KOPT-K1 (cell line): ENCODE results near the gene NTRK2.

Source experiments
- H3K27ac ChIP-seq: fragments of 200-600 bp; sonication (generic); 2 replicates; pipeline ENCODE4 v1.5.1; 2016; ENCODE audit warnings: antibody characterized with exemption, mild to moderate bottlenecking, low read depth, low read length; ENCODE audit not compliant: poor library complexity, severe bottlenecking
- H3K36me3 ChIP-seq: fragments of 200-600 bp; sonication (generic); 2 replicates; pipeline ENCODE4 v1.5.1; 2017; ENCODE audit warnings: antibody characterized with exemption, mild to moderate bottlenecking, low read length, moderate library complexity; ENCODE audit not compliant: insufficient read depth
- H3K9me3 ChIP-seq: fragments of 200-600 bp; sonication (generic); 2 replicates; pipeline ENCODE4 v1.5.1; 2017; ENCODE audit warnings: antibody characterized with exemption, low read length, mild to moderate bottlenecking; ENCODE audit not compliant: insufficient read depth, poor library complexity, severe bottlenecking

NTRK2 gene

DNA sequence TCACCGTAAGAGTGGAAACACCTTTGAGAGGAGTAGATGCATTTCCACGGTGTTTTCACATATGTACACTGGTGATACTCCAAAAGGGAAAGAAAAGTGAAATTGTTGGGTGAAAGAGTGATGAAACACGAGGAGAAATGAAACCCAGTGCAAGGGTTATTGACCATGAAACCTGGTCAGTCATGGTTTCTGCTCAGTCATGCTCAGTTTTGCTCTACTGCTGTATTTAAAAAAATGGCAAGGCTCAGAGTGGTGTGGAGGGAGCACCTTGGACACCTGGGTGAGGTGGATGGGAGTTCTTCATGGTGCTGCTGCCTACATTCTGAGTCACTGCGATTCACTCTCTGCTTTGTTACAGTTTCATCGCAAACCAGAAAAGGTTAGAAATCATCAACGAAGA lies 32.3 kb downstream of the NTRK2 start:
- Histone ChIP-seq H3K36me3 (no peaks in the 10 kb centered on the region), H3K9me3 (no peaks in the 10 kb centered on the region), H3K27ac (no peak overlapping the region)

DNA sequence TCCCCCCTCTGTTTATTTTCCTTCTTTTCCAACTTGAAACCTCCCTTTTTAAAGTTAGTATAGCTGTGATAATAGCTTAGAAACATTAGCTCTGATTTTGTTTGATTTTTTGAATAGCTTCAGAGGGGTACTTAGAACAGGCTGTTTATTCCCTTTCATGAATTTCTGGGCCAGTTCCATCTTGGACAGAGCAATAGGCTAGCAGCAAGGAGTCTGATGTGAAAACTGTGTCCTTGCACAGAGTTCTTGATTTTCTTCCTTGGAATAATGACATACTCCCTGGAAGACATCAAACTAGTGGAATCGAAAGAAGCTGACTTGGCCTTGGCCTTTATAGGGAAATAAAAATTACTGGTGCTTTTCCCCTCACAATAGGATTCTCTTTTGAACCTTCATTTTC lies 32.9 kb downstream of the NTRK2 start:
- no peak overlapping the region for H3K27ac ChIP-seq
- H3K36me3 ChIP-seq, result no peaks in the 10 kb centered on the region

DNA sequence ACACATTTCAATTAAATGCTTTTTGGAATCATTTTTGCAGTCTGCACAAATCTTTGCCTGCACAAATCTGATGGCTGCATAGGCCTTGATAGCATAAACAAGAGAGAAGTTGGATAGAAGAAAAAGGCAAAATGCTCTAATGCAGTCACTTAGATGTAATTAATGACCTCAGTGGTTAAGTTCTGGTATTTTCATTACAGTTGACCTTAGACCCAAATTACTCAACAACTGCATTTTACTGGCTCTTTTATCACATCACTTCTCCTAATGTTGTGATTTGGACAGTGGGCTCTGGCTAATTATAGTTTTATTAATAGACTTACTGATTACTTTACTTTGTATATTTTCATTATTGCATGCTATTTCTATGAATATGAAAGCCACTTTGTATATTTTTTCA lies 34.3 kb downstream of the NTRK2 start:
- H3K9me3 ChIP-seq, result no peaks in the 10 kb centered on the region
- H3K27ac ChIP-seq, result no peak overlapping the region
- H3K36me3 ChIP-seq, result no peaks in the 10 kb centered on the region

More for the DNA sequence above, 32.9 kb downstream of the NTRK2 start:
- no peaks in the 10 kb centered on the region for H3K9me3 ChIP-seq

DNA sequence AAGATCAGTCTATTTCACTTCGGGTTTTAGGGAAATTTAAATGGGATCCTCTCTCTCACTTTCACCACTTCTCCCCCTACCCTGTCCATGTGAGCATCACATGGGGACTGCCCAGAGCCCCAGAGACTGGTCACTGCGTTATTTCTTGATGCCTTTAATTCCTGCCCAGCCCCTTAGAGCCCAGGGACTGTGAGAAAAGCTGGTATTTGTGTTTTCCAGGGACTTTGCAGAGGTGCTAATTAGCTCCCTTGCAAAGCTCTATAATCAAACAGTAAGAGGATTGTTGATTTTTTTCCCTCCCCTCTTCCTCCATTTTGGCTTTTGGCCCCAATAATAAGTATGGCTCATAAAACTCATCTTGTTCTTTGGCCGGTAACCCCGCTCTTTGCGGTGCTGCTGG lies 35.6 kb downstream of the NTRK2 start:
- Histone ChIP-seq H3K36me3 (no peaks in the 10 kb centered on the region), H3K27ac (no peak overlapping the region), H3K9me3 (no peaks in the 10 kb centered on the region)

DNA sequence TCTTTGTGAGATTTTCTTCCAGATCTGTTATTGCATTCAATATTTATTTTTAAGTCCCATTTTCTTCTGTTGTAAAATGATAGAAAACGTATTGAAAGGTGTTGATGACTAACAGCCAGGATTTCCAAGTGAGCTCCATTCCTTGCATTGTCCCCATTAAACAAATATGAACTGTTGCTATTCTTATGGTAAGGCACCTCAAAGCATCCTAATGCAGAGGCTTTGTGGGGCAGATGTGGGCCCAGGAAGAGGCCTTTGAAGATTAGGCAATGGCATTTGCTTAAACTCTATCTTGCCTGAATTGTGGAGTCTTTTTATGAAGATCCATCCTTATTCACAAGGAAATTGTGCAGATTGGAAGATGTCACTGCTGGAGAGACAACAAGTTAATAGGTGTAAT lies 38.9 kb downstream of the NTRK2 start:
- no peaks in the 10 kb centered on the region for H3K9me3 ChIP-seq
- no peaks in the 10 kb centered on the region for H3K36me3 ChIP-seq
- no peak overlapping the region for H3K27ac ChIP-seq

DNA sequence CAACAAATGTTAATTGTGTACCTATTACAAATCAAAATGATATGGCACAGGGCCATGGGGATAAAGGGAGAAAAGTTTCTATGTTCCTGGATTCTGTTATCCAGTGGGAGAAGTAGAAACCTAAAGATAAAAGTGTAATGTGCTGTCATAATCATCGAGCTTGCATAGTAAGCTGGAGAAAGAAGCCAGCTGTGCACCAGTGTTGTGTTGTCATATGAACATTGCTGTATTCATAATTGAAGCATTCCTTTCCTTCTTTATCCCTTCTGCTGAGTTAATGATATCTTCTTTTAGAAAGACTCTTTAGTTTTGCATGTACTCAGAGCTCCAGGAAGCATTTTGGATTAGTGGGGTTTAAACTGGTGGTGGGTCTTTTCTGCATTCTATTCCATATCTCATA lies 39.5 kb downstream of the NTRK2 start:
- Histone ChIP-seq H3K9me3 (no peaks in the 10 kb centered on the region), H3K27ac (no peak overlapping the region), H3K36me3 (no peaks in the 10 kb centered on the region)

DNA sequence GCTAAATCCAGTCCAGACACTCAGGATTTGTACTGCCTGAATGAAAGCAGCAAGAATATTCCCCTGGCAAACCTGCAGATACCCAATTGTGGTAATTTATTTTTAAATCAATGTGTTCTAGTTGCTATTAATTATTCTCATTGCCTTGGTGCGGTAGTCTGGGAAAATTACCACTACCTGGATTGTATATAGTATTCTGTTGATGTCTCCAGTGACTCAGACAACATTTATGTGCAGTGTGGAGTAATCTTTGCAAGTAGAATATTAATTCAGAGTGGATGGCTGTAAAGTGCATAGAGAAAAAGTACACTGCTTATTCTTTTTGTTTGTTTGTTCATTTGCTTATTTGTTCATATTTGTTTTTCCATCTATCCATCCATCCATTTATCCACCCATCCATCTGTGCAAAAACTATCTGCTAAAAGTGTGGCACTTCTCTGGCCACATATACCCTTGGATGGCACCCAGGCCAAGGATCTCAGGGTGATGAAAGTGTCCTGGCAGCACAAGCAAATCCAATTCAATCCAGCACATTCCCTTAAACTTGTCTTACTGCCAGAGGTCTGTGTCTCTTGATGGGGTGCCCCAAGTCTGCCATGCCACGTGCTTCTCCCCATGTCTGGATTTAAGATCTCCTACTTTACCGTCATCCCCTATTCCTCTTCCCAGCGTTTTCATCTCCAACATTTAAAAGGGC lies 41.3 kb downstream of the NTRK2 start:
- Histone ChIP-seq H3K9me3 (no peaks in the 10 kb centered on the region), H3K36me3 (no peaks in the 10 kb centered on the region), H3K27ac (no peak overlapping the region)

DNA sequence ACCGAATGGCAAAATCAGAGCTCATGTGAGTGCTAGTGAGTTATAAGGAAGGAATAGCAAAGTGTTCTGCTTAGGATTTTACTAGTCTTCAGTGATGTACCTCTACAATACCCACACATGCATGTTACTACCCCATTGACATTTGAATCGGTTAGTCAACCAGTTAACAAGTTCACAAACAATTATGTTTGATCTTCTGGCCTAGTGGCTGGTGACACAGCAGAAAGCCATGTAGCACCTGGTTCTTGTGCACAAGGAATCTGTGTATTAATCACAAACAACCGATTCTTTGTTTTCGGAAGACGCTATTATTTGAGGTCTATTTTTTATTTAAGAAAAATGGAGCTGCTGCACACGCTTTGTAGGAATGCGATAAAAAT lies 41.9 kb downstream of the NTRK2 start:
- no peaks in the 10 kb centered on the region for H3K36me3 ChIP-seq
- H3K27ac ChIP-seq, result no peak overlapping the region
- no peaks in the 10 kb centered on the region for H3K9me3 ChIP-seq

DNA sequence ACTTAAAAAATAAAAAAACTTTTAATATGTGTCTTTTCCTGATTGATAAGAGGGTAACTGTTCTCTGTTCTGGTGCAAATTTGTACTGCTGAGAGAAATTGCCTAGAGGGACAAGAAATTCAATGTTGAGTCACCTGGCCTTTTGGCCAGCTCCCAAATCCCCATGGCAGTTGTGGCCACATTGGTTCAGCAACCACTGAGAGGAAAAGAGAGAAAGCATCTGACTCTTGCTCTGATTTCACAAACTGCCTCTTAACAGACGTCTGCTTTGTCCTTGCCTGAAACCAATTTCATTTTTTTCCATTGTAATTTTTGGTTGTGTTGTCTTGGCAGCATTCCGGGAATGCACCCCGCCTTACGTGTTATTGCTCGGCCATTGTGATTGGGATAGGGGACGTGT lies 42.4 kb downstream of the NTRK2 start:
- Histone ChIP-seq H3K27ac (no peak overlapping the region), H3K36me3 (no peaks in the 10 kb centered on the region), H3K9me3 (no peaks in the 10 kb centered on the region)

DNA sequence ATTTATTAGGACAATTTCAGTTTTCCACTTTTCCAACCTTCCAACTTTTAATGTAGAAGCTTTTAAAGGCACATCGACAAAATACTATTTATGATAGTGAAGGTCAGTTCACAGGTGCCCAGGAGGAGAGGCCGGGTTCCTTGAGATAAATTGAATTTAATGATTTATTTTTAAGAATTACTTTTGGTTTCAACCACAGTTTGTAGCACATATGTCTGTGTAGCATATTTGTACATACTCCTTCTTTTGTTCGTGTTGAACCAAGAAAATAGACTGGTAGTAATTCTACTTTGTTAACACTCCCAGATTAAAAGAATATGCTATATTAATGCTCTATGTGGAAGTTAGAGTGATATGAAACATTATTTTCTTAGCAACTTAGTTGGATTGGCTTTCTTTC lies 46.7 kb downstream of the NTRK2 start:
- Histone ChIP-seq H3K27ac (no peak overlapping the region), H3K9me3 (no peaks in the 10 kb centered on the region), H3K36me3 (no peaks in the 10 kb centered on the region)

DNA sequence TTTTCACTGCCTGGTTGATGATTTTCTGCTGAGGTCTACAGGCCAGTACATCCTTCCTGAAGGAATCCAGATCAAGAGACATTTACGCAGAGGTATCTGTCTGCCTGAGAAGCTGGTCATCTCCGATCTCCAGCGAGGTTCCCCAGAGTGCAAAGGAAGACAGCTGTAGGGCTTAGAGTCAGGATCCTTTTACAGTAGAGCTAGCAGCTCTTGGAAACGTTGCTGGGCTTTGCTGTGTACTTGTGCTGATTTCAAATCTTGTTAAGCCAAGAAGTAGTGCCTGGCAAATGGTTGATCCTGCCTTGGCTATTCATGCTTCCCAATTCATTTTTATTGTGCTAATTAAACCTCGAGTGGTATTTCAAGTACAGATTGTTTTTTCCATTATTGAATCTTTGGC lies 48.9 kb downstream of the NTRK2 start:
- Histone ChIP-seq H3K36me3 (no peaks in the 10 kb centered on the region), H3K27ac (no peak overlapping the region), H3K9me3 (no peaks in the 10 kb centered on the region)

DNA sequence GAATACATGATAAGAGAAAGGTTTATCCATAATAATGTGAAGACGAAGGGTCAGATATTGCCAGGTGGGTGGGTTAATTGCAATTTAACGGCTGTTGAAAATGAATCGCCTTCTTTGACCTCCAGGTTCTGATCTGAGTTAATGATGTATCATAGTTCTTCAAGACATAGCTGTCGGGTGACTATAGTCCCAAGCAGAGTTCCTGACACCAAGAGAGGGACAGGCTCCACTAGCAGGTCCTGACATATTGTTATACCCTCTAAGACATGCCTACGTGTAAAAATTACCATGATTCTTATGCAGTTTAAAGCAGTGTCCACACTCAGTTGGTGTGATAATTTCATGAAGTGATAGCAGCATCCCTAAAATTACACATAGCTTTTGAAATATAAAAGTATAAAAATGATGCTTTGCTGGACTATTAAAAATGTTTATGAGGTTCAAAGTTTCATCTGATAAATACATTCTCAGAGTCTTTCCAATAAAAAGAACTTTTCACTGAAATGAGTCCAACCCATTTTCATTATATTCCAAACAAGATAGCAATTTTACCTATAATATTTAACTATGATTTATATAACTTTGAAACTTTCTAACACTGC lies 53.0 kb downstream of the NTRK2 start:
- no peak overlapping the region for H3K27ac ChIP-seq
- no peaks in the 10 kb centered on the region for H3K36me3 ChIP-seq
- H3K9me3 ChIP-seq, result no peaks in the 10 kb centered on the region

DNA sequence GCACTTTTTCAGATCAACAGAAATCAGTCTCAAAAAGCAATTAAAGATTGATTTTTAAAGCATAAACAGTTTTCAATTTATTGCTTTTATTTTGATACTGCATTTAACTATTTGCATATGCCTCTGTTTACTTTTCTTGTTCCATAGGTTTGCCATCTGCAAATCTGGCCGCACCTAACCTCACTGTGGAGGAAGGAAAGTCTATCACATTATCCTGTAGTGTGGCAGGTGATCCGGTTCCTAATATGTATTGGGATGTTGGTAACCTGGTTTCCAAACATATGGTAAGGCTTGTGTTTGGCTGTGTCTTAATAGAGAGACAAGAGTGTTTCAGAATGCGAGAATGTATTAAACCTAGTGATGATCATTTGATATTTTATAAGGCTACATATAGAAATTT lies 53.9 kb downstream of the NTRK2 start:
- Histone ChIP-seq H3K27ac (no peak overlapping the region), H3K9me3 (no peaks in the 10 kb centered on the region), H3K36me3 (no peaks in the 10 kb centered on the region)

DNA sequence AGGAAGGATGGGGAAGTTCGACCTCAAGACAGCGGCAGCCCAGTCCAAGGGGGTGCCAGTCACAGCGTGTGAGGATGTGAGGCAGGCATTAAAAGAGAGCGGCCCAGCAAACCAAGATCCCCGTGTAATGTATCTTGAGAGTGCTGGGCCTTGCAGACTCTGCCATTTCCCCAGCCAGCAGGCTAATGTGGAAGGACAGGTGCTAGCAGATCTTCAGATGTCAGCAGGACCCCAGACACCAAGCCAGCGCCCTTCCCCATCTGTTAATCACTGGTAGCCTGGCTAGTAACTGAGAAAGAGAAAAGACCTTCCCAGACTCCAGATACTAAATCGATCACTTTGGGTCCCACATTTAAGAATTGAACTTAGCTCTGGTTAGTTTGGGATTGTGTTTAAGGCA lies 62.2 kb downstream of the NTRK2 start:
- Histone ChIP-seq H3K27ac (no peak overlapping the region), H3K9me3 (no peaks in the 10 kb centered on the region), H3K36me3 (no peaks in the 10 kb centered on the region)

DNA sequence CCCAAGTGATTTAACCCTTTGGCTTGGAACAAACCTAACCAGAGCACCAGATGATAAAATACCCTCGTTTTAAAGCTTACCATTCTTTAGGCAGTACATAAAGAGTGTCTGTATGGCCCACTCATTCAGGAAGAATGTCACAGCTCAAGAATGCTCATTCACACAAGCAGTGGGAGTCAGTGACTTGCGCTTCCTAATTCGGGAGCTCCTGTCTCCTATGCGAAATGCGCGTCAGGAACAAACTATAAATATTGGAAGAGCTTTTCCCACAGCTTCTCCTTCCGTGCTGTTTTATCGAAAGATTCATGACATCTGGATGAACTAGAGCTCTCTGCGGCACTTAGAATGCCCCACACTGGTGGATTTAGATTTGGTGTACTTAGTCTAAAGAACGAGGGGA lies 66.6 kb downstream of the NTRK2 start:
- Histone ChIP-seq H3K27ac (no peak overlapping the region), H3K36me3 (no peaks in the 10 kb centered on the region), H3K9me3 (no peaks in the 10 kb centered on the region)

DNA sequence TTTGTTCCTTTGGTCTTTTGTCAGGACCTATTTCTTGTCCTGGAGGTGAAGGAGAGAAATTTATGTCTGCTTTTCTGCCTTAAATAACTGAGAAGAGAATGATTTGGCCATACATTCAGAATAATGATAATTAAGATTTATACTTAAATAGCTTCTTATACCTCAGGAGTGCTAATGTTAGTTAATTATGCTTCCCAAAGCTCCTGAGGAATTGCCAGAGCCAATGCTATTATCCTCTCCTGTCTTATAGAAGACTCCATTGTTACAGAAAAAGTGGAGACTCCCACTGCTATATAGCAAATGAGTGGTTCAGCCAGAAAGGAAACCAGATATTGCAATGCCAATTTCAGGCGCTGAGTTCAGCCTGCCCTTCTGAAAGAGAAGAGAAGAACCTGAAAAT lies 67.0 kb downstream of the NTRK2 start:
- Histone ChIP-seq H3K36me3 (no peaks in the 10 kb centered on the region), H3K9me3 (no peaks in the 10 kb centered on the region), H3K27ac (no peak overlapping the region)
